Measurements from ENCODE around the gene OR2L8. TPM values are rescaled to one million over a fixed set of nuclear protein-coding genes. Genes with fewer than 3 reads are reported as not detected.

Gene OR2L8, protein sequence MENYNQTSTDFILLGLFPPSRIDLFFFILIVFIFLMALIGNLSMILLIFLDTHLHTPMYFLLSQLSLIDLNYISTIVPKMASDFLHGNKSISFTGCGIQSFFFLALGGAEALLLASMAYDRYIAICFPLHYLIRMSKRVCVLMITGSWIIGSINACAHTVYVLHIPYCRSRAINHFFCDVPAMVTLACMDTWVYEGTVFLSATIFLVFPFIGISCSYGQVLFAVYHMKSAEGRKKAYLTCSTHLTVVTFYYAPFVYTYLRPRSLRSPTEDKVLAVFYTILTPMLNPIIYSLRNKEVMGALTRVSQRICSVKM
- not detected in 2 replicates for total RNA-seq

DNA sequence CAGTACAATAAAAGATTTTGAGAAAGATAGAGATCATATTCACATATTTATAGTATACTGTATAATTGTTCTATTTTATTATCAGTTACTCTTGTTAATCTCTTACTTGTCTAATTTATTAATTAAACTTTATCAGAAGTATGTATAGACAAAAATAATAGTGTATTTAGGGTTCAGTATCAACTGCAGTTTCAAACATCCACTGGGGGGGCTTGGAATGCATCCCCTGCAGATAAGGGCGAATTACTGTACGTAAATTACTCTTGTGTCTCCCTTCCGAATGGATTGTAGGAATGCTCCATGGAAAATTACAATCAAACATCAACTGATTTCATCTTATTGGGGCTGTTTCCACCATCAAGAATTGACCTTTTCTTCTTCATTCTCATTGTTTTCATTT is at the start of gene OR2L8:
OR2L8 (plus strand) TSS at position 301 of the 400 bp plus-strand sequence; CDS start at position 301, 0 bp downstream.
- DNase-seq (ENCODE audit: low read depth) = no peak
- H3K4me3 ChIP-seq (ENCODE audit: low read depth, low read length) = no peak within 1 kb of the TSS
- TF ChIP-seq, protein P1, sequence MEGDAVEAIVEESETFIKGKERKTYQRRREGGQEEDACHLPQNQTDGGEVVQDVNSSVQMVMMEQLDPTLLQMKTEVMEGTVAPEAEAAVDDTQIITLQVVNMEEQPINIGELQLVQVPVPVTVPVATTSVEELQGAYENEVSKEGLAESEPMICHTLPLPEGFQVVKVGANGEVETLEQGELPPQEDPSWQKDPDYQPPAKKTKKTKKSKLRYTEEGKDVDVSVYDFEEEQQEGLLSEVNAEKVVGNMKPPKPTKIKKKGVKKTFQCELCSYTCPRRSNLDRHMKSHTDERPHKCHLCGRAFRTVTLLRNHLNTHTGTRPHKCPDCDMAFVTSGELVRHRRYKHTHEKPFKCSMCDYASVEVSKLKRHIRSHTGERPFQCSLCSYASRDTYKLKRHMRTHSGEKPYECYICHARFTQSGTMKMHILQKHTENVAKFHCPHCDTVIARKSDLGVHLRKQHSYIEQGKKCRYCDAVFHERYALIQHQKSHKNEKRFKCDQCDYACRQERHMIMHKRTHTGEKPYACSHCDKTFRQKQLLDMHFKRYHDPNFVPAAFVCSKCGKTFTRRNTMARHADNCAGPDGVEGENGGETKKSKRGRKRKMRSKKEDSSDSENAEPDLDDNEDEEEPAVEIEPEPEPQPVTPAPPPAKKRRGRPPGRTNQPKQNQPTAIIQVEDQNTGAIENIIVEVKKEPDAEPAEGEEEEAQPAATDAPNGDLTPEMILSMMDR (IDR thresholded peaks at IDR 0.05; ENCODE audit: insufficient read depth, low read depth, low read length) = no peak

DNA sequence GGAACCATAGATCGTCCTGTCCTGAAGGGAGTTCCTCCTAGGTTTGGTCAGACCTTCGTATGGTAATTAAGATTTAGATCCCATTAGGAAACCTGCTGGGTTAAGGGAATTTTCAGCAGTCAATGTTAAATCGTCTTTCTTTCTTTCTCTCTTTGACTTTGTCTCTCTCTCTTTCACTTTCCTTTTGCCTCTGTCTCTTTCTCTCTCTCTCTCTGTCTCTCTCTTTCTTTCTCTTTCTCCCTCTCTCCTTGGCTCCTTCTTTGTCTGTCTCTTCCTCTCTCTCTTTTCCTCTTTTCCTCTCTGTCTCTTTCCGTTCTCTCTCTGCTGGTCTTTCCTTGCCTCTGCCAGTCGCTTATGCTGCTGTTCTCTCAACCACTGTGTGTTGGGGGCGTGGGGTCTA is 44.5 kb upstream of the OR2L8 start:
- DNase-seq (ENCODE audit: low read depth) = no peak
- TF ChIP-seq, protein P1 (IDR thresholded peaks at IDR 0.05; ENCODE audit: insufficient read depth, low read depth, low read length) = no peak
- no peak overlapping the region for H3K4me3 ChIP-seq (ENCODE audit: low read depth, low read length)

DNA sequence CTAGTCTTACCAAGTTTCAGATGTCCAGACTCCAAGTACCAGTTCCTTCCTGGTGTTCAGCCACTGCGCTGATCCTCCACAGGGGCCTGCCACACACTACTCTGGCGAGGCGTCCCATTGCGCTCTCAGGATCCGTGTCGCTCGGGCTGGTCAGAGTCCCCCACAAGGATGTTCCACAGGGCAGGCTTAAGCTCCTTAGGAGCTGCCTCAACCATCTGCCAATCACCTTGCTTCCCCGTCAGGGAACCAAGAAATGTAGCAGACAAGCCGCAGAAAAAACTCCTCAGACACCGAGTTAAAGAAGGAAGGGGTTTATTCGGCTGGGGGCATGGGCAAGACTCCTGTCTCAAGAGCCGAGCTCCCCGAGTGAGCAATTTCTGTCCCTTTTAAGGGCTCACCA is 43.5 kb upstream of the OR2L8 start:
- no peak for DNase-seq (ENCODE audit: low read depth)
- TF ChIP-seq, protein P1 (IDR thresholded peaks at IDR 0.05; ENCODE audit: insufficient read depth, low read depth, low read length) = no peak
- H3K4me3 ChIP-seq (ENCODE audit: low read depth, low read length) = no peak overlapping the region

GRCh38 chr1:247905910-247906503 is 42.7 kb upstream of the OR2L8 start:
- peak overlapping the region; percentile 36 for H3K4me3 ChIP-seq (ENCODE audit: low read depth, low read length)
- TF ChIP-seq, protein P1 (IDR thresholded peaks at IDR 0.05; ENCODE audit: insufficient read depth, low read depth, low read length) = no peak
- DNase-seq (ENCODE audit: low read depth) = no peak

DNA sequence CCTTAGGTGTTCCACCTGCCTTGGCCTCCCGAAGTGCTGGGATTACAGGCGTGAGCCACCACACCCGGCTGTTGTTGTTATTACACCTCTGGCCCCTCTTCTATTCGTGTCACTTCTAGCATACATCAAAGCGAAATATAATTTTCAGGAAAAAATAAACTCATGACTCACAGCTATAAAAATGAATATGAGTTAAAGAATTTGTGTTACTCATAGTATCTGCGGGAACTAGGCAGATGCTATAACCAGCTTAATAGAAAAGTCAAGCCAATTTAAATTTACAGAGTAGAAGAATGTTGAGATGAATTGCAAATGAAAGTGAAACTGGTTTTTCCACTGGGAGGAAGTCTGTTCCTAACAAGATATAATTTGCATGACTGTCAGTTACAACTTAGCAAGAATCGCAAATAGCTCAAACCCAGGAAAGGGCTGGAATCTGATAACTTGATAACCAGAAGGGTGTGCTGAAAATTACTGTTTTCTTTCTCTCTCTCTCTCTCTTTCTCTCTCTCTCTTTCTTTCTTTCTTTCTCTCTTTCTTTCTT is 42.1 kb upstream of the OR2L8 start:
- peak; percentile 53 for DNase-seq (ENCODE audit: low read depth)
- peak overlapping the region; percentile 36 for H3K4me3 ChIP-seq (ENCODE audit: low read depth, low read length)
- TF ChIP-seq, protein P1 (IDR thresholded peaks at IDR 0.05; ENCODE audit: insufficient read depth, low read depth, low read length) = no peak

DNA sequence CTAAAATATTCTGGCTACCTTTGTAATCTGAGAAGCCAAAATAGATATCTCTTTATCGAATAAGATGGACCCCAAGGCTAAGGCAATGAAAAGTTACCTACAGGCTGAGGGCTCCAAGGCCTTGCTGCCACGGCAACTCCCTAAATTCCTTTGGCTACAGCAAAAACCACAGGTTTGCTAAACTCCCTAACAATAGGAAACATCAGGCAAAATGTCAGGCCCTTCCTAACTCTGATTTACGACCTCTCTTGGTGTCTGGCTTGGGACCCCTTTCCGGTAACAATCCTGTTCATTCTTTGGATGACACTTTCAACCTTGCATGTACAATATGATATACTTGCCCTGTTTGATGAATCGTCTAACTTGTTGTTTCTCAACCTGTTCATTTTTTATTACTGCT is 39.9 kb upstream of the OR2L8 start:
- no peak for DNase-seq (ENCODE audit: low read depth)
- TF ChIP-seq, protein P1 (IDR thresholded peaks at IDR 0.05; ENCODE audit: insufficient read depth, low read depth, low read length) = no peak
- no peak overlapping the region for H3K4me3 ChIP-seq (ENCODE audit: low read depth, low read length)

Data from fibroblast of villous mesenchyme (primary cell).